GM12878 (cell line): Measurements from ENCODE around the gene DIAPH1. TPM values are rescaled to one million over a fixed set of nuclear protein-coding genes. Genes with fewer than 3 reads are reported as not detected.

Experiments used
- ATAC-seq: fragments of 200-7000 bp; cut with Tn5 transposase; 3 replicates; pipeline ENCODE4 v1.9.1; 2020; ENCODE audit warnings: mild to moderate bottlenecking, moderate library complexity
- Bru-seq: library from RNA; stranded (reverse); fragments of 400-500 nt; gene quantifications from one replicate; lab custom pipeline; 2021; lab: Mats Ljungman, UMichigan
- BruChase-seq, 2 experiments: library from RNA; stranded (reverse); fragments of 400-500 nt; gene quantifications; one replicate each; lab custom pipeline; 2021; lab: Mats Ljungman, UMichigan
- BruUV-seq: library from RNA; stranded (reverse); fragments of 400-500 nt; replicated peaks from 2 replicates; lab custom pipeline; 2021; lab: Mats Ljungman, UMichigan
- CTCF ChIA-PET: fragments of 300-600 bp; sonication (Branson Sonifier 250); formaldehyde crosslinking; extraction: SDS; loops from one replicate; lab custom pipeline; 2021; ENCODE audit warnings: inconsistent platforms; lab: Yijun Ruan, JAX
- POLR2A ChIA-PET: fragments of 350-600 bp; formaldehyde crosslinking; extraction: SDS; loops from one replicate; lab custom pipeline; 2021; ENCODE audit warnings: inconsistent platforms; lab: Charles Lee
- RAD21 ChIA-PET: fragments of 300-600 bp; sonication (Branson Sonifier 250); formaldehyde crosslinking; loops from one replicate; lab custom pipeline; 2023; ENCODE audit warnings: antibody characterized with exemption; ENCODE audit not compliant: unreplicated experiment; lab: Charles Lee
- SMC1A ChIA-PET: fragments of 300-600 bp; sonication (Branson Sonifier 250); formaldehyde crosslinking; loops from one replicate; lab custom pipeline; 2023; ENCODE audit not compliant: unreplicated experiment, uncharacterized antibody; lab: Charles Lee
- DNase-seq: peaks from one replicate; pipeline ENCODE4 v3.0.0-alpha.2; 2011; ENCODE audit warnings: low read depth, low spot score
- FAIRE-seq: peaks from 3 replicates; lab custom pipeline; 2011; peaks lifted over from hg19 to GRCh38; lab: Jason Lieb, UNC
- H2AFZ ChIP-seq: 2 replicates; pipeline ENCODE4 v1.6.0; 2011; ENCODE audit warnings: low read depth, low read length, control low read depth; ENCODE audit not compliant: control insufficient read depth
- H3K27ac ChIP-seq: 2 replicates; pipeline ENCODE4 v1.5.1; 2011; ENCODE audit warnings: control low read depth; ENCODE audit not compliant: control insufficient read depth, insufficient read depth
- H3K27me3 ChIP-seq, 2 experiments: replicated peaks in 1 of 2; 2 replicates each; pipeline versions ENCODE4 v1.6.0 to v1.6.1; 2011; ENCODE audit warnings: low read length in 1 of 2; ENCODE audit not compliant: control insufficient read depth in 2 of 2, insufficient read depth in 2 of 2
- H3K36me3 ChIP-seq, 2 experiments: 2 replicates each; pipeline ENCODE4 v1.5.1; 2011; ENCODE audit warnings: low read length in 1 of 2; ENCODE audit not compliant: control insufficient read depth in 2 of 2, insufficient read depth in 2 of 2
- H3K4me1 ChIP-seq: 2 replicates; pipeline ENCODE4 v1.6.1; 2011; ENCODE audit warnings: mild to moderate bottlenecking, low read length, moderate library complexity, mixed read lengths; ENCODE audit not compliant: control insufficient read depth, insufficient read depth
- H3K4me2 ChIP-seq: 2 replicates; pipeline ENCODE4 v1.6.0; 2011; ENCODE audit warnings: control low read depth; ENCODE audit not compliant: control insufficient read depth, insufficient read depth
- H3K4me3 ChIP-seq: fragments of 200-600 bp; sonication (generic); 2 replicates; pipeline ENCODE4 v1.5.1; 2016
- H3K79me2 ChIP-seq: 2 replicates; pipeline ENCODE4 v1.6.0; 2011; ENCODE audit warnings: low read length; ENCODE audit not compliant: control insufficient read depth, insufficient read depth
- H3K9ac ChIP-seq: 2 replicates; pipeline ENCODE4 v1.8.0; 2011; ENCODE audit warnings: low read length, control low read depth, mixed read lengths; ENCODE audit not compliant: control insufficient read depth, insufficient read depth
- H3K9me3 ChIP-seq: replicated peaks from 3 replicates; pipeline ENCODE4 v1.5.1; 2011; ENCODE audit warnings: mild to moderate bottlenecking, low read length; ENCODE audit not compliant: control insufficient read depth, insufficient read depth
- H4K20me1 ChIP-seq: 2 replicates; pipeline ENCODE4 v1.6.0; 2011; ENCODE audit not compliant: control insufficient read depth, insufficient read depth
- BACH1 ChIP-seq: fragments of 450-650 bp; IDR thresholded peaks from 2 replicates; pipeline ENCODE4 v1.6.1; 2017; ENCODE audit warnings: mild to moderate bottlenecking, borderline replicate concordance
- CHD2 ChIP-seq: IDR thresholded peaks from 2 replicates; pipeline ENCODE4 v1.6.1; 2011; ENCODE audit warnings: low read depth, low read length, improper control_type of control experiment, borderline replicate concordance
- CTCF ChIP-seq, 3 experiments: IDR thresholded peaks in 2 of 3; conservative IDR thresholded peaks in 1 of 3; 2 replicates each; pipeline ENCODE4 v1.5.1; 2011; ENCODE audit warnings: low read depth in 3 of 3, low read length in 3 of 3, mild to moderate bottlenecking in 3 of 3, control low read depth in 2 of 3, moderate library complexity in 2 of 3, inconsistent platforms in 1 of 3, mixed read lengths in 1 of 3; ENCODE audit not compliant: control insufficient read depth in 2 of 3, insufficient read depth in 1 of 3; ENCODE audit errors: extremely low read depth in 1 of 3
- EZH2 ChIP-seq: IDR thresholded peaks from 2 replicates; pipeline ENCODE4 v1.6.1; 2012; ENCODE audit warnings: low read depth, mild to moderate bottlenecking, control low read depth, inconsistent platforms, low read length, borderline replicate concordance; ENCODE audit not compliant: control insufficient read depth
- FOXM1 ChIP-seq: IDR thresholded peaks from 2 replicates; pipeline ENCODE4 v1.6.1; 2012; ENCODE audit warnings: low read depth, mild to moderate bottlenecking, inconsistent platforms, low read length, moderate library complexity
- MAX ChIP-seq: IDR thresholded peaks from 2 replicates; pipeline ENCODE4 v1.6.1; 2012; ENCODE audit warnings: low read depth, low read length, improper control_type of control experiment
- RCOR1 ChIP-seq: conservative IDR thresholded peaks from 2 replicates; pipeline ENCODE4 v1.6.1; 2012; ENCODE audit warnings: low read depth, low read length, improper control_type of control experiment
- ZNF384 ChIP-seq: IDR thresholded peaks from 2 replicates; pipeline ENCODE4 v1.6.1; 2012; ENCODE audit warnings: low read depth, mild to moderate bottlenecking, low read length, improper control_type of control experiment, borderline replicate concordance
- WGBS: methylation state at CpG from one replicate; pipeline ENCODE4 v1.1.6; 2016; ENCODE audit warnings: low lambda C conversion rate; ENCODE audit not compliant: insufficient replicate concordance, insufficient coverage; ENCODE audit errors: missing lambda C conversion rate; 5-methylcytosine and 5-hydroxymethylcytosine counted together
- in situ Hi-C: fragments of 300-500 bp; cut with MboI; formaldehyde crosslinking; loops from 9 replicates; pipeline ENCODE4 v1.14.3; 2018; ENCODE audit warnings: mixed read lengths
- intact Hi-C: fragments of 100-400 bp; cut with micrococcal nuclease; formaldehyde crosslinking; loops from one replicate; pipeline ENCODE4 v1.14.2; 2022; ENCODE audit not compliant: unreplicated experiment
- long read RNA-seq, 2 experiments: library from polyadenylated mRNA; unstranded; transcript quantifications; one replicate each; pipeline ENCODE4 v2.0.0, GENCODE V29; 2019 to 2020
- polyA minus RNA-seq, 3 experiments: library from RNA; depleted of rRNA, polyadenylated mRNA; stranded (reverse); fragments of >200 nt; gene quantifications; 2 replicates each; pipeline ENCODE4 v1.2.3, GENCODE V29; 2011
- polyA plus RNA-seq, 11 experiments: library from polyadenylated mRNA; depleted of rRNA in 4 of 11; unstranded in 6 of 11; stranded (reverse) in 5 of 11; fragments of >200 nt; fragmentation: Nextera tagmentation in 4 of 11; fragmentation: Illumina TruSeq in 1 of 11; extraction: Ambion mirVana in 4 of 11; extraction: Trizol in 1 of 11; gene quantifications; 1 replicate in 1 of 11; 2 replicates in 10 of 11; pipeline versions ENCODE4 v1.2.1 to v1.2.3, GENCODE V29; 2011 to 2016; ENCODE audit warnings: inconsistent platforms in 2 of 11, missing spikeins in 2 of 11, low read depth in 1 of 11
- total RNA-seq, 4 experiments: library from RNA; depleted of rRNA in 3 of 4; stranded (reverse); fragments of >200 nt in 3 of 4; fragmentation: Illumina TruSeq in 1 of 4; extraction: Trizol in 1 of 4; gene quantifications; 2 replicates each; pipeline versions ENCODE4 v1.2.1 to v1.2.3, GENCODE V29; 2013 to 2021
- TF ChIP-seq, protein P1 (sequence below): fragments of 450-650 bp; formaldehyde crosslinking; IDR thresholded peaks from 2 replicates; pipeline ENCODE4 v1.5.0; 2022; ENCODE audit warnings: mild to moderate bottlenecking, missing genetic modification characterization

Gene DIAPH1
- total RNA-seq (2013; cell fraction: nucleolus; rRNA removed) = 41.5 and 54.1 TPM in 2 replicates
- total RNA-seq (2014; rRNA removed) (42.6 and 45.5 TPM in 2 replicates), total RNA-seq (2014; rRNA removed; fragmentation: Illumina TruSeq; extraction: Trizol) (37.8 and 38.6 TPM in 2 replicates), total RNA-seq (2021) (159 and 168 TPM in 2 replicates), polyA plus RNA-seq (2011; rRNA removed) (43.6 and 45.5 TPM in 2 replicates), polyA plus RNA-seq (2014; fragmentation: Illumina TruSeq; extraction: Trizol) (122 and 124 TPM in 2 replicates), polyA plus RNA-seq (2014; fragmentation: Nextera tagmentation; extraction: Ambion mirVana) (10 to 100 TPM; 46.3 to 56.0 TPM), polyA plus RNA-seq (2014; rRNA removed) (62.1 and 69.4 TPM in 2 replicates), polyA plus RNA-seq (2016; fragmentation: Nextera tagmentation; extraction: Ambion mirVana) (100 to 1,000 TPM; 113 to 122 TPM), polyA minus RNA-seq (2011; rRNA and poly(A)+ RNA removed) (95.9 and 106 TPM in 2 replicates), Bru-seq, nascent RNA (percentile 84 among the genes with signal in this experiment), BruChase-seq, experiment 1, labeled RNA remaining after a 6-hour chase (percentile 92 among the genes with signal in this experiment), BruChase-seq, experiment 2, labeled RNA remaining after a 2-hour chase (percentile 88 among the genes with signal in this experiment)
- 53.8 TPM for polyA plus RNA-seq (2011; ENCODE audit: low read depth)
- polyA plus RNA-seq (2011; cell fraction: cytosol; rRNA removed) = 60.5 and 85.4 TPM in 2 replicates
- polyA plus RNA-seq (2011; cell fraction: nucleus; rRNA removed) = 108 and 216 TPM in 2 replicates
- 64.3 and 68.3 TPM in 2 replicates for polyA plus RNA-seq (2012)
- polyA minus RNA-seq (2011; cell fraction: cytosol; rRNA and poly(A)+ RNA removed) = 52.9 and 65.7 TPM in 2 replicates
- 34.0 and 83.0 TPM in 2 replicates for polyA minus RNA-seq (2011; cell fraction: nucleus; rRNA and poly(A)+ RNA removed)
- long read RNA-seq, experiment 1, partial matches to known transcripts = 4 of 10 reads
- long read RNA-seq, experiment 1, other reads (novel, unspliced or antisense) = 6 of 10 reads
- long read RNA-seq, experiment 2, partial matches to known transcripts = 13 of 42 reads
- long read RNA-seq, experiment 2, other reads (novel, unspliced or antisense) = 28 of 42 reads

DNA sequence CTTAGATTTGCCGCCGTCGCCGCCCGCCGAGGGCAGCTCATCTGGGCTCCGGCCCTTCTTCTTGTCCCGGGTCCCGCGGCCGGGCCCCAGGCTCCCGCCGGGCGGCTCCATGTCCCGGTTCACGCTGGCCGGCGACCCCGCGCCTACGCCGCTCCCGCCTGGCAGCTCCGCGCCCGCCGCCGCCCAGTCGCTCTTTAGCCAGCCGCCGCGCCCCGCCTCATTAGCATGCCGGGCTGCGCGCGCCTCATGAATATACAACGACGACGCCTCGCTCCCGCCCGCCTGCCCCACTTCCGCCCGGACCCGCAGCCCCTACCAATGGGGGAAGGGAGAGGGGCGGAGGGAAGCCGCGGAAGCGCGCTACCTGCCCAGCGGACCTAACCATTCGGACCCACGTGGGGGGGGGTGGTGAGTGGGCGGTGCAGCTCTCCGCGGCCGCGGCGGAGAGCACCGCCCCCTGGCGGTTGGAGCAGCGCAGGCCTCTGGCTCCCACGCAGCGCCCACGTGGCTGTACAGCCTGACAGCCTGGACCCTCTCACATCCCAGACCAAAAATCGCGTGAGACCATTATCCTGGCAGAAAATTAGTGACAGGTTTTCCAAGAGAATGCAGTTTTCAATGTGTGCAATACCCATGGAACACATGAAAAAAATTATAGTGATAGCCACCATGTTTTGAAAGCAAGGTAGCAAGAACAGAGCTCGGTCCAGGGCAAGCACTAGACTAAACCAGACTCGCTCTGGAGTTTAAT is at the start of gene DIAPH1:
TSS of gene DIAPH1 (minus strand) at position 197 of the 751 bp plus-strand sequence. CDS start at position 111, 86 bp downstream.
- Histone ChIP-seq H3K4me2 (peak within 1 kb of the TSS; percentile 91), H2AFZ (peak within 1 kb of the TSS; percentile 60), H3K9me3 (no peaks in the 10 kb centered on the region), H3K4me1 (peaks cover 16% of the 10 kb centered on the region), H3K79me2 (peaks cover 42% of the 10 kb centered on the region), H3K27me3 (no peaks in the 10 kb centered on the region), H3K27ac (peak within 1 kb of the TSS; percentile 84), H3K9ac (peak within 1 kb of the TSS; percentile 87), H3K4me3 (peak within 1 kb of the TSS; percentile 89), H3K36me3 (peaks cover 5 to 18% of the 10 kb centered on the region in 2 experiments), H4K20me1 (no peaks in the 10 kb centered on the region)
- peak; percentile 91 for ATAC-seq
- RAD21 ChIA-PET = interaction anchor here (0.7 to 9.9 kb wide), 16 partner anchors 11 to 351 kb away, joined by 3 to 299 read pairs (median 5); partner anchors contain the start of genes FCHSD1, HDAC3 and RELL2
- in situ Hi-C loops (loop anchor here (25.0 kb wide), 2 partner anchors 1207 to 1582 kb away; partner anchors contain the start of genes ANKHD1 and NRG2), intact Hi-C loops (loop anchor here (1.0 to 10.0 kb wide), 4 partner anchors 14 to 904 kb away; no protein-coding TSS in a partner anchor)
- POLR2A ChIA-PET = interaction anchor here (1.0 to 13.9 kb wide), 9 partner anchors 13 to 305 kb away, joined by 3 to 215 read pairs (median 7); partner anchors contain the start of genes FCHSD1, HDAC3 and RELL2
- CTCF ChIA-PET = interaction anchor here (0.8 to 15.5 kb wide), 23 partner anchors 14 to 350 kb away, joined by 3 to 517 read pairs (median 6); partner anchors contain the start of genes FCHSD1, HDAC3, PCDHGA10 and RELL2
- BruUV-seq = no TSS peak
- DNase-seq = peak; percentile 91
- SMC1A ChIA-PET = interaction anchor here (0.6 to 14.0 kb wide), 15 partner anchors 14 to 342 kb away, joined by 3 to 245 read pairs (median 6); partner anchors contain the start of genes HDAC3, PCDHGA10 and RELL2
- WGBS = 1% methylated on average over 62 of the region's 70 CpGs
- FAIRE-seq = peak; percentile 89
- TF ChIP-seq EZH2 (no peak), ZNF384 (no peak), FOXM1 (peak; percentile 86), BACH1 (peak; percentile 65; the same call in 1 of the 2 replicates), MAX (peak; percentile 98), CTCF (IDR thresholded peaks at IDR 0.05 in 2 of 3, conservative IDR thresholded peaks at IDR 0.05 in 1 of 3; ENCODE audit: control insufficient read depth in 2 of 3, extremely low read depth in 1 of 3, insufficient read depth in 1 of 3, low read depth in 3 of 3, low read length in 3 of 3) (peak; percentile 95 to 99 (median 96); a peak in 5 of 6 replicates), RCOR1 (no peak), CHD2 (peak; percentile 91)
- TF ChIP-seq, protein P1, sequence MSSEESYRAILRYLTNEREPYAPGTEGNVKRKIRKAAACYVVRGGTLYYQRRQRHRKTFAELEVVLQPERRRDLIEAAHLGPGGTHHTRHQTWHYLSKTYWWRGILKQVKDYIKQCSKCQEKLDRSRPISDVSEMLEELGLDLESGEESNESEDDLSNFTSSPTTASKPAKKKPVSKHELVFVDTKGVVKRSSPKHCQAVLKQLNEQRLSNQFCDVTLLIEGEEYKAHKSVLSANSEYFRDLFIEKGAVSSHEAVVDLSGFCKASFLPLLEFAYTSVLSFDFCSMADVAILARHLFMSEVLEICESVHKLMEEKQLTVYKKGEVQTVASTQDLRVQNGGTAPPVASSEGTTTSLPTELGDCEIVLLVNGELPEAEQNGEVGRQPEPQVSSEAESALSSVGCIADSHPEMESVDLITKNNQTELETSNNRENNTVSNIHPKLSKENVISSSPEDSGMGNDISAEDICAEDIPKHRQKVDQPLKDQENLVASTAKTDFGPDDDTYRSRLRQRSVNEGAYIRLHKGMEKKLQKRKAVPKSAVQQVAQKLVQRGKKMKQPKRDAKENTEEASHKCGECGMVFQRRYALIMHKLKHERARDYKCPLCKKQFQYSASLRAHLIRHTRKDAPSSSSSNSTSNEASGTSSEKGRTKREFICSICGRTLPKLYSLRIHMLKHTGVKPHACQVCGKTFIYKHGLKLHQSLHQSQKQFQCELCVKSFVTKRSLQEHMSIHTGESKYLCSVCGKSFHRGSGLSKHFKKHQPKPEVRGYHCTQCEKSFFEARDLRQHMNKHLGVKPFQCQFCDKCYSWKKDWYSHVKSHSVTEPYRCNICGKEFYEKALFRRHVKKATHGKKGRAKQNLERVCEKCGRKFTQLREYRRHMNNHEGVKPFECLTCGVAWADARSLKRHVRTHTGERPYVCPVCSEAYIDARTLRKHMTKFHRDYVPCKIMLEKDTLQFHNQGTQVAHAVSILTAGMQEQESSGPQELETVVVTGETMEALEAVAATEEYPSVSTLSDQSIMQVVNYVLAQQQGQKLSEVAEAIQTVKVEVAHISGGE (CRISPR knock-in tag) = no peak
